GM12872 (cell line): ENCODE measurements around the gene FBLN5.

Experiments used
- TF ChIP-seq, protein P1 (sequence below): IDR thresholded peaks from 3 replicates; pipeline ENCODE4 v1.5.1; 2011; ENCODE audit warnings: low read depth, mild to moderate bottlenecking, low read length, moderate library complexity; ENCODE audit not compliant: insufficient read depth

The FBLN5 gene

DNA sequence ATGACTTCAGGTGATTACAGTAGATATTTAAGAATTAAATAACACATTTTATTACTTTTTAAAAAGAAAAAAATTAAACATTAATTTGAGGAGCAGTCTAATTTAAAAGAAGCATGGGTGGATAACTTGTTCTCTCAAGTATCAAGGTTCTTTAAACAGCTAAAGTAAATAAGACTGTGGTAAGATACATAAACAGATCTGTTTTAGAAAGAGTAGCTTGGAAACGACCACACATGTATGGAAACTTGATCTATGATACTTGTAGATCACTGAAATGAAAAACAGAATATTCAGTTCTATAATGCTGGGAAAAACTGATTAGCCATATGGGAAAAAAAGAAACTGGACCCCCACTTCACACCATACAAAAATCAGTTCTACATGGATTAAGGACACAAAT, 116.2 kb downstream of the FBLN5 start:
- TF ChIP-seq, protein P1, sequence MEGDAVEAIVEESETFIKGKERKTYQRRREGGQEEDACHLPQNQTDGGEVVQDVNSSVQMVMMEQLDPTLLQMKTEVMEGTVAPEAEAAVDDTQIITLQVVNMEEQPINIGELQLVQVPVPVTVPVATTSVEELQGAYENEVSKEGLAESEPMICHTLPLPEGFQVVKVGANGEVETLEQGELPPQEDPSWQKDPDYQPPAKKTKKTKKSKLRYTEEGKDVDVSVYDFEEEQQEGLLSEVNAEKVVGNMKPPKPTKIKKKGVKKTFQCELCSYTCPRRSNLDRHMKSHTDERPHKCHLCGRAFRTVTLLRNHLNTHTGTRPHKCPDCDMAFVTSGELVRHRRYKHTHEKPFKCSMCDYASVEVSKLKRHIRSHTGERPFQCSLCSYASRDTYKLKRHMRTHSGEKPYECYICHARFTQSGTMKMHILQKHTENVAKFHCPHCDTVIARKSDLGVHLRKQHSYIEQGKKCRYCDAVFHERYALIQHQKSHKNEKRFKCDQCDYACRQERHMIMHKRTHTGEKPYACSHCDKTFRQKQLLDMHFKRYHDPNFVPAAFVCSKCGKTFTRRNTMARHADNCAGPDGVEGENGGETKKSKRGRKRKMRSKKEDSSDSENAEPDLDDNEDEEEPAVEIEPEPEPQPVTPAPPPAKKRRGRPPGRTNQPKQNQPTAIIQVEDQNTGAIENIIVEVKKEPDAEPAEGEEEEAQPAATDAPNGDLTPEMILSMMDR = no peak

DNA sequence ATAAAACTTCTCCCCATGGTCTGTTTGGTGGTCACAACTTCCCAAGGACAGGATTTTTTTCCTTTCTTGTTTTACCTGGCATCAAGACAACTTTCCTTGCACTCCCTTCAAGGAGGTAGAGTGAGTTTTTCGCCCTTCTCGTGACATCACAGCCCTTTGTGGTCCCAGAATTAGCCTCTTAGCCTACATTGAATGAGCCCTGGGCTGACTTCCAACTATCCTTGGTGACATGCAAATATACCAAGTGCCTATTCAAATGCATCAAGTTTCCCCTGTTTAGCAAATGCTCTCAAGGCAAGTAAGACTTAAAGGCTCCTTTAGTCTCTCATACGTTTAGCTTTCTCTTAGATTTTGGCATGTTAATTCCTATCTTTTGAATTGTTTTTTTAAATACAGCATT, 116.7 kb downstream of the FBLN5 start:
- TF ChIP-seq, protein P1 = no peak

GRCh38 chr14:91829511-91829910, 118.0 kb downstream of the FBLN5 start:
- TF ChIP-seq, protein P1 = no peak

GRCh38 chr14:91827746-91828145, 119.7 kb downstream of the FBLN5 start:
- TF ChIP-seq, protein P1 = no peak
